GM23338 (cell line): ENCODE data around the gene IRF2. TPM values are rescaled to one million over a fixed set of nuclear protein-coding genes. Genes with fewer than 3 reads are reported as not detected.

Experiments used
- ATAC-seq: fragments of 200-7000 bp; cut with Tn5 transposase; 3 replicates; pipeline ENCODE4 v1.9.1; 2020
- DNase-seq: peaks from one replicate; pipeline ENCODE4 v3.0.0-alpha.2; 2015; ENCODE audit warnings: low spot score
- H2AFZ ChIP-seq: fragments of 200-600 bp; sonication (generic); 2 replicates; pipeline ENCODE4 v1.8.0; 2016; ENCODE audit warnings: antibody characterized with exemption, mild to moderate bottlenecking, moderate library complexity
- H3F3A ChIP-seq: fragments of 200-600 bp; sonication (generic); replicated peaks from 2 replicates; pipeline ENCODE4 v1.8.0; 2017; ENCODE audit warnings: antibody characterized with exemption, mixed run types, low read depth
- H3K27ac ChIP-seq: fragments of 200-600 bp; sonication (generic); 2 replicates; pipeline ENCODE4 v1.6.1; 2016; ENCODE audit warnings: low read depth
- H3K27me3 ChIP-seq: fragments of 200-600 bp; sonication (generic); 2 replicates; pipeline ENCODE4 v1.8.0; 2016; ENCODE audit warnings: mild to moderate bottlenecking, mixed run types, moderate library complexity; ENCODE audit not compliant: insufficient read depth
- H3K36me3 ChIP-seq: fragments of 200-600 bp; sonication (generic); 2 replicates; pipeline ENCODE4 v1.8.0; 2016; ENCODE audit warnings: mild to moderate bottlenecking; ENCODE audit not compliant: insufficient read depth
- H3K4me1 ChIP-seq: fragments of 200-600 bp; sonication (generic); 2 replicates; pipeline ENCODE4 v1.8.0; 2016; ENCODE audit warnings: mild to moderate bottlenecking, moderate library complexity; ENCODE audit not compliant: insufficient read depth
- H3K4me2 ChIP-seq: fragments of 200-600 bp; sonication (generic); 2 replicates; pipeline ENCODE4 v1.7.1; 2017; ENCODE audit warnings: mixed run types
- H3K4me3 ChIP-seq: fragments of 200-600 bp; sonication (generic); 2 replicates; pipeline ENCODE4 v1.6.1; 2016; ENCODE audit warnings: mixed run types
- H3K79me2 ChIP-seq: fragments of 200-600 bp; sonication (generic); replicated peaks from 2 replicates; pipeline ENCODE4 v1.8.0; 2017; ENCODE audit warnings: mild to moderate bottlenecking; ENCODE audit not compliant: insufficient read depth
- H3K9me2 ChIP-seq: fragments of 200-600 bp; sonication (generic); 2 replicates; pipeline ENCODE4 v1.8.0; 2017; ENCODE audit not compliant: insufficient read depth
- H4K20me1 ChIP-seq: fragments of 200-600 bp; sonication (generic); replicated peaks from 2 replicates; pipeline ENCODE4 v1.8.0; 2017; ENCODE audit warnings: mild to moderate bottlenecking; ENCODE audit not compliant: insufficient read depth
- H3K27ac Mint-ChIP-seq: 2 replicates; pipeline ENCODE4 v1.8.0; 2020; ENCODE audit warnings: inconsistent platforms, mild to moderate bottlenecking, moderate library complexity, mixed read lengths
- H3K27me3 Mint-ChIP-seq: 3 replicates; pipeline ENCODE4 v1.8.0; 2022; ENCODE audit warnings: low read depth, mild to moderate bottlenecking, moderate library complexity, mixed read lengths, inconsistent platforms; ENCODE audit not compliant: insufficient read depth, poor library complexity
- H3K36me3 Mint-ChIP-seq: 3 replicates; pipeline ENCODE4 v1.8.0; 2021; ENCODE audit warnings: low read depth, mild to moderate bottlenecking, inconsistent platforms, moderate library complexity, mixed read lengths
- H3K4me1 Mint-ChIP-seq: 3 replicates; pipeline ENCODE4 v1.8.0; 2020; ENCODE audit warnings: mild to moderate bottlenecking, inconsistent platforms, mixed read lengths
- H3K4me3 Mint-ChIP-seq: 3 replicates; pipeline ENCODE4 v1.8.0; 2021; ENCODE audit warnings: moderate library complexity, mild to moderate bottlenecking, inconsistent platforms, mixed read lengths
- H3K9me3 Mint-ChIP-seq: 3 replicates; pipeline ENCODE4 v1.8.0; 2020; ENCODE audit warnings: moderate library complexity, mild to moderate bottlenecking, inconsistent platforms, mixed read lengths
- CREB1 ChIP-seq: fragments of 250-450 bp; sonication (Bioruptor Pico); IDR thresholded peaks from 2 replicates; pipeline ENCODE4 v1.5.0; 2020; ENCODE audit warnings: low read depth, mild to moderate bottlenecking, moderate library complexity
- CTCF ChIP-seq, 2 experiments: fragments of 200-600 bp in 1 of 2; sonication (generic) in 1 of 2; conservative IDR thresholded peaks; 2 replicates each; pipeline versions ENCODE4 v1.5.1 to v1.6.1; 2016 to 2017; ENCODE audit warnings: antibody characterized with exemption in 2 of 2, low read depth in 2 of 2, mild to moderate bottlenecking in 2 of 2, moderate library complexity in 1 of 2
- ETS1 ChIP-seq: IDR thresholded peaks from 2 replicates; pipeline ENCODE4 v1.6.1; 2016; ENCODE audit warnings: antibody characterized with exemption
- EZH2 ChIP-seq: fragments of 200-600 bp; sonication (generic); IDR thresholded peaks from one replicate; pipeline ENCODE4 v1.8.0; 2017; ENCODE audit warnings: antibody characterized with exemption, mild to moderate bottlenecking, low read depth; ENCODE audit not compliant: unreplicated experiment
- EZH2phosphoT487 ChIP-seq: fragments of 200-600 bp; sonication (generic); IDR thresholded peaks from one replicate; pipeline ENCODE4 v1.8.1; 2018; ENCODE audit warnings: antibody characterized with exemption; ENCODE audit not compliant: unreplicated experiment
- JUNB ChIP-seq: IDR thresholded peaks from one replicate; pipeline ENCODE4 v1.6.1; 2016; ENCODE audit warnings: antibody characterized with exemption; ENCODE audit not compliant: unreplicated experiment
- NANOG ChIP-seq: IDR thresholded peaks from 2 replicates; pipeline ENCODE4 v1.6.1; 2016; ENCODE audit warnings: antibody characterized with exemption, borderline replicate concordance
- POLR2AphosphoS5 ChIP-seq: IDR thresholded peaks from 2 replicates; pipeline ENCODE4 v1.6.1; 2016; ENCODE audit warnings: antibody characterized with exemption, low read depth
- REST ChIP-seq: IDR thresholded peaks from one replicate; pipeline ENCODE4 v1.6.1; 2018; ENCODE audit warnings: antibody characterized with exemption; ENCODE audit not compliant: unreplicated experiment
- STAT1 ChIP-seq: IDR thresholded peaks from one replicate; pipeline ENCODE4 v1.6.1; 2016; ENCODE audit warnings: antibody characterized with exemption; ENCODE audit not compliant: unreplicated experiment
- ZNF114 ChIP-seq: fragments of 250-450 bp; sonication (Bioruptor Pico); IDR thresholded peaks from 2 replicates; pipeline ENCODE4 v1.5.0; 2020; ENCODE audit warnings: mild to moderate bottlenecking, moderate library complexity
- ZNF331 ChIP-seq: fragments of 250-450 bp; sonication (Bioruptor Pico); IDR thresholded peaks from 2 replicates; pipeline ENCODE4 v1.5.0; 2020; ENCODE audit warnings: low read depth, mild to moderate bottlenecking, moderate library complexity
- polyA plus RNA-seq: library from polyadenylated mRNA; unstranded; fragments of >200 nt; fragmentation: Nextera tagmentation; extraction: Ambion mirVana; gene quantifications from 2 replicates; pipeline ENCODE4 v1.2.1, GENCODE V29; 2016
- total RNA-seq: library from RNA; depleted of rRNA; stranded (reverse); fragments of >200 nt; shearing (Covaris generic); gene quantifications from 2 replicates; pipeline ENCODE4 v1.2.3, GENCODE V29; 2014

Gene IRF2
- total and polyA plus RNA-seq, 2 experiments from 2014 or later = 14.7 to 15.0 TPM

DNA sequence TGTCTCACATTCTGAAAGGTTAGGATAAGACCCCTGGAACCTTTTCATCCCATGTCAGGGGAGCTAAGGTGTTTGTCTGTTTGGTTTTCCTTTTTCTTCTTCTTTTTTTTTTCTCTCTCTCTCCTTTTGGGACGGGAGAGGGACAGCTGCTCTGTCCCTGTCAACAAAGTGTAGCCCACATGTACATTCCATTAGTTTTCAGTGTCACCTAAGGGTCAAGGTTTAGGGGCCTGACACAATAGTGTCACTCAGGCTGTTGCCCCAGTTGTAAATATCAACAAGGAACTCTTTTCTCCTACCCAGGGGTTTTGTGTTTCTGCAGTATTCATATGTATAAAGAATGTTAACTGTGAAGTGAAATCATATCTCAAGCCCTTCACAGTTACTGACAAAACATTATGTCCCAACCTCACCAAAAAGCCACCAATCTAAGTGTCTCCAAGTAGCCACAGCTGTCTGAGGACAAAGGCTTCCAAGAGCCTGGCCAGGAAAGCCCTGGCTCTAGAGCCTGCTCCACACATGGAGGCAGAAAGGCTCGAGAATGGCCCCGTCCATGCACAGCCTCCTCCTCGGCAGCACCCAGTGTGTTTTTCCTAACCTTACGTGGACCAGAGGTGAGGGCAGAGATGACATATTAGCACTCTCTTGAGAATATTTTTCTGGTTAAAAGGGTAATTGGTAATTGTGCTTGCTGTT is 9.4 kb downstream of the IRF2 start:
- no peaks in the 10 kb centered on the region for H3K9me3 Mint-ChIP-seq
- no peaks in the 10 kb centered on the region for H3K27me3 ChIP-seq
- no peaks in the 10 kb centered on the region for H3K9me2 ChIP-seq
- no peak overlapping the region for H3K4me3 ChIP-seq
- H3K36me3 ChIP-seq = no peaks in the 10 kb centered on the region
- TF ChIP-seq EZH2phosphoT487 = no peak
- TF ChIP-seq CTCF (conservative IDR thresholded peaks at IDR 0.05; ENCODE audit: low read depth in 2 of 2) = no peak
- TF ChIP-seq EZH2 = no peak
- TF ChIP-seq CREB1 = no peak
- no peak for TF ChIP-seq JUNB
- TF ChIP-seq NANOG = no peak
- TF ChIP-seq ETS1 = no peak
- no peak for TF ChIP-seq ZNF114 (CRISPR knock-in tag)
- TF ChIP-seq POLR2AphosphoS5 = no peak
- TF ChIP-seq REST = no peak
- no peak for TF ChIP-seq ZNF331 (CRISPR knock-in tag)
- TF ChIP-seq STAT1 = no peak
- H3K4me1 Mint-ChIP-seq = peaks cover 44% of the 10 kb centered on the region
- no peak overlapping the region for H2AFZ ChIP-seq
- no peaks in the 10 kb centered on the region; the same call in 1 of the 2 replicates for H4K20me1 ChIP-seq
- peaks cover 2% of the 10 kb centered on the region for H3K27me3 Mint-ChIP-seq
- DNase-seq = no peak
- no peaks in the 10 kb centered on the region for H3F3A ChIP-seq
- H3K27ac ChIP-seq = no peak overlapping the region
- H3K27ac Mint-ChIP-seq = no peak overlapping the region; the same call in 1 of the 2 replicates
- no peak overlapping the region for H3K4me3 Mint-ChIP-seq
- H3K36me3 Mint-ChIP-seq = no peaks in the 10 kb centered on the region
- no peak overlapping the region for H3K4me2 ChIP-seq
- ATAC-seq = 0 out of 3 replicates have a peak, but pooled peaks have one; percentile 17
- H3K4me1 ChIP-seq = peaks cover 44% of the 10 kb centered on the region
- H3K79me2 ChIP-seq = peaks cover 85% of the 10 kb centered on the region
